Astrocyte of the spinal cord (primary cell): Measurements from ENCODE around the gene IRF8.

Experiments
- DNase-seq: peaks from one replicate; pipeline ENCODE4 v3.0.0; 2011; ENCODE audit warnings: low read depth, low spot score
- H3K4me3 ChIP-seq: 2 replicates; pipeline ENCODE4 v1.5.1; 2011; ENCODE audit warnings: low read depth, mild to moderate bottlenecking, low read length, moderate library complexity
- CTCF ChIP-seq: IDR thresholded peaks from 2 replicates; pipeline ENCODE4 v1.5.1; 2012; ENCODE audit warnings: low read depth, mild to moderate bottlenecking, low read length, inconsistent platforms
- in situ Hi-C: cut with HindIII; loops from 2 replicates; pipeline ENCODE4 v1.10.0; 2017; ENCODE audit warnings: low sequenced_read_pairs

The IRF8 gene

DNA sequence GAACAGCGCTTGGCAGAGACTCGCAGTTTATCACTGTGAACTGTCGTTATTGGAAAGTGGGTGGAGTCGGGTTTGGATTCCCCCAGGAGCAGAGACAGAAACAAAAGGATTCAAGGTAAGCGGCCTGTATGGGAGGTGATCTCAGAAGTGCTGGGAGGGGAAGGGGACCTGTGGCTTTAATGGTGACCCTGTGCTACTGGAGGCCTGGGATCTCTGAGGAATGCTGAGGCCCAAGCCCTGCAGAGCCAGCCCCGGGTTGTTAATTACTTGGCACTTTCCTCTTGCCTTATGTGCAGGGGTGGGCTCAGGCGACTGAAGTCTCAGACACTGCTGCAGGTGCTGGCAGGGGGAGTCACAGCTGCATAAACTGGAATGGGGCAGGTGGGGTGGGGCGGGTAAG is 27.4 kb downstream of the IRF8 start:
- in situ Hi-C loops, result no loop called here
- DNase-seq, result no peak
- no peak for TF ChIP-seq CTCF
- no peak overlapping the region for H3K4me3 ChIP-seq

- no peak for TF ChIP-seq CTCF
- DNase-seq, result no peak
- H3K4me3 ChIP-seq, result no peak overlapping the region
- in situ Hi-C loops, result no loop called here
These were observed 28.4 kb downstream of the IRF8 start for GRCh38 chr16:85927371-85927770.

DNA sequence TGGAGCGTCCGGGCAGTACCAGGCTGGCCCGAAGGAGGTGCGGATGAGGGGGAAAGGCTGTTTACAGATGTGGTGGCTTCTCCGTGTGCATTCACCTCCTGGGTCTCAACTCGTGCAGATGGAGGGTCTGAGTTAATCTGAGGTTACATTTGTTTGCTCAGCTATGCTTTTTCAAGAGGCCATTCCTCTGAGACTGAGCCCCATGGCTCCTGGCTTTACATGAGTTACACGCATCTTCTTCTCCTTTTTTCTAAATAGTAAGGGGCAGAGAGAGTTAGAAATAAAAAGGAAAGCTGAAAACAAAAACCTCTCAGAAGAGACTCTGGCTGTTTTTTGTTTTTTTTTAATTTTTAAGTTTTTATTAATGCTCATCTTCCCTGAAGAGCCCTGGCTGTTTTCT is 29.0 kb downstream of the IRF8 start:
- H3K4me3 ChIP-seq, result no peak overlapping the region
- TF ChIP-seq CTCF, result no peak
- no peak for DNase-seq
- in situ Hi-C loops, result no loop called here

- TF ChIP-seq CTCF, result no peak
- no peak overlapping the region for H3K4me3 ChIP-seq
- no peak for DNase-seq
- in situ Hi-C loops, result no loop called here
These were observed 29.4 kb downstream of the IRF8 start for GRCh38 chr16:85928401-85928820.

- TF ChIP-seq CTCF, result no peak
- no peak overlapping the region for H3K4me3 ChIP-seq
- DNase-seq, result no peak
- in situ Hi-C loops, result no loop called here
These were observed 30.3 kb downstream of the IRF8 start for GRCh38 chr16:85929259-85929721.

DNA sequence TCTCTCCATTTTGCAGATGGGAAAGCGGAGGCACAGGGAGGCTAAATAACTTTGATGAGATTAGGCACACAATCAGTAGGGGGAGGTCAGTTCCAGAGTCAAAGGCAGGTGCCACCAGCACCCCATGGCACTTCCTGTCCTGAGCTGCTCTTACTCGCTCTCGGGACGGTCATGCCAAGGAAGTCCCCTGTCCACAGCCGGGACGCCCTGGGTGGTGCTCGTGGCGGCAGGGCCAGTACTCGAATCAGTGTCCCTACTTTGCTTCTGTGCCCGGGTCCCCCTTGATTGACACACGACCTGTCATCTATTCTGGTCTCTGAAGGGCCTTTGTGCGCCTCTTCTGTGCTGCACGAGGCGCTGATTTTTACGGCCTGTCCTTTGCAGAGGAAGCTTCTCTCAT is 31.3 kb downstream of the IRF8 start:
- in situ Hi-C loops, result no loop called here
- no peak for DNase-seq
- H3K4me3 ChIP-seq, result no peak overlapping the region
- no peak for TF ChIP-seq CTCF

DNA sequence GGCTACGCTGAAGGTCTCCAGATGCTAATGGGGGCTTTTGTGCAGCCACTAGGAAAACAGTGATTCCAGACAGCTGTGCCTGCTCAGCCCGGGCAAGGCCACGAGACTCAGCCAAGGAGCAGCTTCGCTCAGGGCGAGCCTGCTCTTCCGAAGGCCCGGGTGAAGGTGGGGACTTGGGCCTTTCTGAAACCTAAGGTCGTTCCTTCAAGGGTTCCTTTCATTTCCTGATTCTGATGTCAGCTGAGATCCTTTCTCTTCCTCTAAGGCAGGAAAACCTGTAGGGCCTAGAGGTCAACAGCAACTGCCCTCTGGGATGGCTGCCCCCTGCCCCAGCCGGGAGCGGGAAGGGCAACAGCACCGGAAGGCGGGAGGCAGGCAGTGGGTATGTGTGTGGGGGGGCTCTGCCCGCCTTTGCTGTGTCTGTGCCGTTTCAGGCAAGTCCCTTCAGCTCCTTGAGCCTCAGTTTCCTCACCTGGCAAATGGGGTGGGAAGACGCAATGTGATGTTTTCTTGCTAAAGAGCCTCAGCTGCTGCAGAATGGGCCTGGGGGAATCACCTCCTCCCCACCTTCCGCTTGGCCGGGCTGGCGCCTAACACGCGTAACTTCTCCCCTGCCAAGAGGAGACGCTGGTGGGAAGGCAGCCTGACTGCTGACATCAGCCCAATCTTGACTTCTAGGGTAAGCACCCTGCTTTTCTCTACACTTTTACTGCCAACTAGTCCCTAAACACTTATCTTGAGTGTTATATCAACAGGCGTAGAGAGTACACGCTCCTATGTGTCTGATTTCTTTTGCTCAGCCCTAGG is 32.8 kb downstream of the IRF8 start:
- no peak overlapping the region for H3K4me3 ChIP-seq
- no peak for DNase-seq
- in situ Hi-C loops, result no loop called here
- TF ChIP-seq CTCF, result no peak
